ENCODE results near the gene PTN. TPM values are rescaled to one million over a fixed set of nuclear protein-coding genes. Genes with fewer than 3 reads are reported as not detected.
"Not testable (repeated sequence)": the region's sequence is repeated elsewhere in the genome, so short reads cannot be mapped to it uniquely, and the experiment has no call there.

Gene PTN
- total RNA-seq, 2 donors from 2014 or later: 1.6 to 5.7 TPM

DNA sequence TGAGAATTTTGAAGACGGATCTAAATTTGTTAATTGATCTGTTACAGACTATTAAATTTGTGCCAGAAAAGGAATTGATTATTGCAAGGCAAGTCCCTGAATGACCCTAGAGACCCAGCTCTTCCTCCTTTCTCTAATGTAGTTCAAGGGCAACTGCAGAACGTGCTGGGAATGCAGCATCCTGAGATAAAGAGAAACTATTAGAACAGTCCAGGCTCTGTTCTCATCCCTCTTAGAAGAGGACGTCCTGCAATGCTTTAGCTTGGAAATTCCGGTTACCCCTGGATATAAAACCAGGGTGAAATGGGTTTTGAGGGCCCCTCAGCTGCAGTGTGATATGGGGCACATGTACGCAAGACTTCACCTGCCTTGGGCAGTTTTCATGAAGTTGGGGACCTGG is 67.3 kb downstream of the PTN start:
- H3K36me3 ChIP-seq (replicated peaks in 1 of 2; ENCODE audit: insufficient read depth in 1 of 2, low read depth in 2 of 2): no peaks in the 10 kb centered on the region
- no peak overlapping the region for H3K4me3 ChIP-seq
- H3K27ac ChIP-seq: no peak overlapping the region
- no peak for ATAC-seq
- H3K9me3 ChIP-seq: no peaks in the 10 kb centered on the region
- 53 to 57% methylated on average over 5 of the region's 5 CpGs for WGBS, 2 donors
- TF ChIP-seq, protein P1, sequence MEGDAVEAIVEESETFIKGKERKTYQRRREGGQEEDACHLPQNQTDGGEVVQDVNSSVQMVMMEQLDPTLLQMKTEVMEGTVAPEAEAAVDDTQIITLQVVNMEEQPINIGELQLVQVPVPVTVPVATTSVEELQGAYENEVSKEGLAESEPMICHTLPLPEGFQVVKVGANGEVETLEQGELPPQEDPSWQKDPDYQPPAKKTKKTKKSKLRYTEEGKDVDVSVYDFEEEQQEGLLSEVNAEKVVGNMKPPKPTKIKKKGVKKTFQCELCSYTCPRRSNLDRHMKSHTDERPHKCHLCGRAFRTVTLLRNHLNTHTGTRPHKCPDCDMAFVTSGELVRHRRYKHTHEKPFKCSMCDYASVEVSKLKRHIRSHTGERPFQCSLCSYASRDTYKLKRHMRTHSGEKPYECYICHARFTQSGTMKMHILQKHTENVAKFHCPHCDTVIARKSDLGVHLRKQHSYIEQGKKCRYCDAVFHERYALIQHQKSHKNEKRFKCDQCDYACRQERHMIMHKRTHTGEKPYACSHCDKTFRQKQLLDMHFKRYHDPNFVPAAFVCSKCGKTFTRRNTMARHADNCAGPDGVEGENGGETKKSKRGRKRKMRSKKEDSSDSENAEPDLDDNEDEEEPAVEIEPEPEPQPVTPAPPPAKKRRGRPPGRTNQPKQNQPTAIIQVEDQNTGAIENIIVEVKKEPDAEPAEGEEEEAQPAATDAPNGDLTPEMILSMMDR (IDR thresholded peaks at IDR 0.05): no peak
- TF ChIP-seq POLR2A (IDR thresholded peaks at IDR 0.05): no peak
- H3K4me1 ChIP-seq: no peaks in the 10 kb centered on the region
- no peak for DNase-seq
- intact Hi-C loops (cut with DNase I): no loop called here
- no peaks in the 10 kb centered on the region for H3K27me3 ChIP-seq

DNA sequence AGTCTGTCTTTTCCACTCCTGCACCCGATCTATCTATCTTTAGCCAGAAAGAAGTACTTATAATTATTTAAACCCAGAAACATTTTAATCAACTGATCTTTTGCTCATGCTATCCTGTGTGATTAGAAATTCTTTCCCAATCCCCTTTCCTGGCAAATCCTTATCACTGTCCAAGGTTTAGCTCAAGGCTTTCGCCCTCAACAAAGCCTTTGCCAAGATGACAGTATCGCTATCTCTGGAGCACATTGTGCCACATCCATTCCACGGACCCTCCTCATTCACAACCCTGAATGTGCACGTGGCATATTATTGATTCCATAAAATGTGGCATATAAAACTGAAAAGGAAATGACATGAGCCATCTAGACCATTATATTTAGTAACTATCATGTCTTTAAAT is 71.3 kb downstream of the PTN start:
- Histone ChIP-seq H3K4me1 (no peaks in the 10 kb centered on the region), H3K4me3 (no peak overlapping the region), H3K27me3 (no peaks in the 10 kb centered on the region), H3K27ac (no peak overlapping the region), H3K9me3 (no peaks in the 10 kb centered on the region), H3K36me3 (replicated peaks in 1 of 2; ENCODE audit: insufficient read depth in 1 of 2, low read depth in 2 of 2) (no peaks in the 10 kb centered on the region)
- intact Hi-C loops (cut with DNase I): no loop called here
- no peak for TF ChIP-seq POLR2A (IDR thresholded peaks at IDR 0.05)
- TF ChIP-seq, protein P1 (IDR thresholded peaks at IDR 0.05): no peak
- 61 to 71% methylated on average over 5 of the region's 5 CpGs for WGBS, 2 donors
- DNase-seq (no peak), ATAC-seq (no peak)

DNA sequence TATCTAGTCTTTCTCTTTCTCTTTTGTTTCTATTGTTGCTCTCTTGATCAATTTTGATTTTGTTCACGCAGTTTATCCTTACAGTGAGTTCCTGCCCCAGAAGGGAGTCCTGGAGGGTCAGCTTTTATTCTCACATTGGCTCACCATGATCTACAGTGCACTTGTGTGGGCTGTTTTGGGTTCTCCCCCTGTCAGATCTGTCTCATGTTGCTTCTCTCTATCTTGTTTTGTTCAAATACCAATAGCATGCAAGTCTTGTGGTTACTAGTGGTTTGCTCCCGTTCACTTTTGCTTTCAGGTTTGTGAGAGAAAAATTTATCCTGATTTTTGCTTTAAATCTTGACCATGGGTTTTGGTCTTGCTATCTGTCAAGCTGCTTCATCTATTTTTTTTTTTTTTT is 74.3 kb downstream of the PTN start:
- Histone ChIP-seq H3K9me3 (no peaks in the 10 kb centered on the region), H3K4me1 (no peaks in the 10 kb centered on the region), H3K27ac (no peak overlapping the region), H3K27me3 (no peaks in the 10 kb centered on the region), H3K36me3 (replicated peaks in 1 of 2; ENCODE audit: insufficient read depth in 1 of 2, low read depth in 2 of 2) (no peaks in the 10 kb centered on the region), H3K4me3 (no peak overlapping the region)
- intact Hi-C loops (cut with DNase I): no loop called here
- WGBS, 2 donors: 85 to 91% methylated on average over 2 of the region's 2 CpGs
- ATAC-seq: no peak
- TF ChIP-seq, protein P1 (IDR thresholded peaks at IDR 0.05): no peak
- TF ChIP-seq POLR2A (IDR thresholded peaks at IDR 0.05): no peak
- DNase-seq: no peak

DNA sequence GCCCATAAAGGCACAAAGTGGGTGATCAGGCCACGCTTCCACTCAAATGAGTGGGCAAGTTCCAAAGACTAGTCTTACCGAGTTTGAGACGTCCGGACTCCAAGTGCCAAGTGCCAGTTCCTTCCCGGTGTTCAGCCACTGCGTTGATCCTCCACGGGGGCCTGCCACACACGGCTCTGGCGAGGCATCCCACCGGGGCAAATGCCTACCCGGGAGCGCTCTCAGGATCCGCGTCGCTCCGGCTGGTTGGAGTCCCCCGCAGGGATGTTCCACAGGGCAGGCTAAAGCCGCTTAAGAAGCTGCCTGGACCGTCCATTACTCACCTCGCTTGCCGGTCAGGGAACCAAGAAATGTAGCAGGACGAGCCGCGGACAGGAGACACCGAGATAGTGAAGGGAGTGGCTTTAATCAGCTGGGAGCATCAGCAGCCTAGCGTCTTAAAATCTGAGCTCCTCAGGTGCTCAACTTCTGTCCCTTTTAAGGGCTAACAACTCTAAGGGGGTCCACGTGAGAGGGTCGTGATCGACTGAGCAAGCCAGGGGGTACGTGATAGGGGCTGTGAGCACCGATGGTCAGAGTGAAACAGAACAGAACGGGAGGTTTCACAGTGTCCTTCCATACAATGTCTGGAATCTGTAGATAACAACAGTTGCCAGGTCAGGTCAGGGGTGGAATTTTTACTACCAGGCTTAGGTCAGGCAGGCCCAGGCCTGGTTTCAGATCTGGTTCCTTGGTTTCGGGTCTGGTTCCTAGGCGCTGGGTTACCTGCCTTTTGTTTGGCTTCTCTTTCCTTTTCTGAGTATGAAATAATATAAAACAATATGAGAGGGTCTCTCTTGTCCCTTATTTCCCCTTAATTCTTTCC is 75.3 kb downstream of the PTN start:
- intact Hi-C loops (cut with DNase I); H3K9me3 ChIP-seq; H3K27ac ChIP-seq; H3K4me1 ChIP-seq; H3K36me3 ChIP-seq (replicated peaks in 1 of 2; ENCODE audit: insufficient read depth in 1 of 2, low read depth in 2 of 2); ATAC-seq; DNase-seq; H3K4me3 ChIP-seq; H3K27me3 ChIP-seq: not testable (repeated sequence)
- WGBS, 2 donors: 87 to 88% methylated on average over 32 to 34 of the region's 34 CpGs

DNA sequence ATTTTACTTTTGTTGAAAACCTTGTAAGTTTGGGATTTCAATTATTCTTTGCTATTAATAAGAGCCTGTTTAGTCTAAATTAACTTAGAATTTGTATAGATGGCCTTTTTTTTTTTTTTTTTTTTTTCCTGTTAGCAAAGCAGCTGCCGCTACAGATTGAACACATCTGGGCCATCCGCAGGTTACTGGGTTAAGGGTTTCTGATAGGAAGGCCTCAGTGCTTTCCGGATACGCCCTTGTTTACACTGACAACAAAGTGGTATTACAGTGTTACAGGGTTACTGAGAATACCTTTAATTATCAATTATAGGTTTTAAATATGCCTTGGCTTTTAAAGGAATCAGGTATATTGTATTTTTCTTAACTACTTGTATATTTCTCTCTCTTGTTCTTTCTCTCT is 76.8 kb downstream of the PTN start:
- ATAC-seq (no peak), DNase-seq (no peak)
- Histone ChIP-seq H3K4me3 (no peak overlapping the region), H3K27ac (no peak overlapping the region), H3K9me3 (peaks cover 0 to 6% (median 0%) of the 10 kb centered on the region in 3 donors), H3K27me3 (no peaks in the 10 kb centered on the region), H3K36me3 (replicated peaks in 1 of 2; ENCODE audit: insufficient read depth in 1 of 2, low read depth in 2 of 2) (no peaks in the 10 kb centered on the region), H3K4me1 (no peaks in the 10 kb centered on the region)
- TF ChIP-seq, protein P1 (IDR thresholded peaks at IDR 0.05): no peak
- TF ChIP-seq POLR2A (IDR thresholded peaks at IDR 0.05): no peak
- WGBS, 2 donors: 63 to 72% methylated on average over 4 of the region's 4 CpGs
- intact Hi-C loops (cut with DNase I): no loop called here

DNA sequence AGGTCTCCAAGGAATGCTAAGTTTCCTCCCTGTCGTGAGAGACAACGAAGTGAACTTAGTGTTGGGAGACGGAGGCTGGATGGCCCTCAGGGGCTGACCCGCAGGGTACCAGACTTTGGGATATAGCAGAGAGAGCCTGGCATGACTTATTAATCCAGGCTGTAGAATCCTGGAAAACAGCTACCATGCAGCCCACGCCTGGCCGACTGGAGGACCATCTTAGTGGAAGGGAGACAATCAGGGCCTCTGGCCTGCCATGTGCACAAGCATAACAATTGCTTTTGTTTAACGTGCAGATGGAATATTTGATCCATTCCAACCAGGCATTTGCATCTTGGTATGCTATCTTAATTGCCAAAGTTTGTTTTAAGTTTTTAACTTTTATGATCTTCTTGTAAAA is 78.1 kb downstream of the PTN start:
- H3K27ac ChIP-seq; H3K4me1 ChIP-seq; H3K36me3 ChIP-seq (replicated peaks in 1 of 2; ENCODE audit: insufficient read depth in 1 of 2, low read depth in 2 of 2); H3K27me3 ChIP-seq; H3K4me3 ChIP-seq; ATAC-seq; intact Hi-C loops (cut with DNase I); DNase-seq; H3K9me3 ChIP-seq: not testable (repeated sequence)
- 82 to 84% methylated on average over 7 of the region's 7 CpGs for WGBS, 2 donors
